ENCODE data around the gene POLR2C. TPM values are rescaled to one million over a fixed set of nuclear protein-coding genes. Genes with fewer than 3 reads are reported as not detected.
A peak's percentile ranks its signal among the peaks of the same experiment; 100 is the strongest.

Gene POLR2C
- total and polyA plus RNA-seq, 5 donors from 2014 or later = 41.9 to 79.8 (median 46.7) TPM

DNA sequence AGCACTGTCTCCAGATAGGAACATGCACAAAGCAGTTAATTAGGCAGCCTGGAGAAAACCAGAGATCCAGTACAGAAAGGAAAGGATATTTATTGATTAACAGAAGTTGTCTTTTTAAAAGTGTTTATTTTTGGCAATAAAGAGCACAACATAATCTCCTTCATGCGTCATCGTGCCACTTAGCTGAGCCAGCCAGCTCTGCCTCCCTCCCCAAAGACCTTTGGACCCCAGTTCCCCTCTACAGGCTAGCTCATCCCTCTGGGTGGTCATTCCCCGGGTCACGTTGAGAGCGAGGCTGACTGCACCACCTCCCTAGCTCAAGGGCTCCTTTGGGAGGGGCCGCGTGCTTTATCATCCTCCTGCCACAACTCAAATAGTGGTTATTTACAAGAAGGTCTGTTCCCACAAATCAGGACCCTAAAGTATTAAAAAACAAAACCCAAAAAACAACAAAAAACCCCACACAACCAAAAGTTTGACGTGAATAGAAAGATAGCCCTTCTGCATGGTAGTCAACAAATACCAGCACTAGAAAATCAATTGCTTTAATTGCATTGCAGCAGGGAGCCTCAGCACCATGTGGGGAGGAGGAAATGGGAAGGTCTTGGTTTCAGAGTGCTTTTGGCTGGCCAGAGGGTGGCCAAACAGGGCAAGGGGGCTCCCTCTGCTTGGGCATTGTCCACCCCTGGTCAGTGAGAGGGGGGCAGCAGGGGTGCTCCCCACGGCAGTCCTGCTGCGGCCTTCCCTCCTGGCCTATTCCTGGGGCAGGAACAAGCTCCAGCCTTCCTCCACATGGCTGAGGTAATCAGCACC, 9.6 kb downstream of the POLR2C start:
- no peaks in the 10 kb centered on the region for H3K27me3 Mint-ChIP-seq
- peaks cover 31% of the 10 kb centered on the region for H3K36me3 Mint-ChIP-seq
- no peaks in the 10 kb centered on the region for H3K9me3 ChIP-seq (ENCODE audit: control insufficient read depth in 2 of 2, low read length in 2 of 2)
- ATAC-seq (ENCODE audit: low read depth in 2 of 2) (no peak), DNase-seq (no peak)
- no peak overlapping the region for H3K27ac ChIP-seq (ENCODE audit: insufficient read depth, low read length, poor library complexity, severe bottlenecking)
- H3K27me3 ChIP-seq (ENCODE audit: control insufficient read depth, insufficient read depth, low read length) = no peaks in the 10 kb centered on the region
- peaks cover 13% of the 10 kb centered on the region for H3K4me1 ChIP-seq (ENCODE audit: control insufficient read depth, insufficient read depth, low read length, poor library complexity, severe bottlenecking)
- peaks cover 4 to 17% (median 13%) of the 10 kb centered on the region in 4 donors for H3K4me1 Mint-ChIP-seq
- H3K36me3 ChIP-seq (ENCODE audit: control insufficient read depth, insufficient read depth, low read length) = peaks cover 48% of the 10 kb centered on the region
- peak overlapping the region in 1 of 3 donors; percentile 58 for H3K27ac Mint-ChIP-seq
- H3K9me3 Mint-ChIP-seq = peaks cover 0 to 3% (median 0%) of the 10 kb centered on the region in 7 donors
- no peak overlapping the region for H3K4me3 ChIP-seq (ENCODE audit: low read depth, low read length)
- no peak overlapping the region for H3K4me3 Mint-ChIP-seq

DNA sequence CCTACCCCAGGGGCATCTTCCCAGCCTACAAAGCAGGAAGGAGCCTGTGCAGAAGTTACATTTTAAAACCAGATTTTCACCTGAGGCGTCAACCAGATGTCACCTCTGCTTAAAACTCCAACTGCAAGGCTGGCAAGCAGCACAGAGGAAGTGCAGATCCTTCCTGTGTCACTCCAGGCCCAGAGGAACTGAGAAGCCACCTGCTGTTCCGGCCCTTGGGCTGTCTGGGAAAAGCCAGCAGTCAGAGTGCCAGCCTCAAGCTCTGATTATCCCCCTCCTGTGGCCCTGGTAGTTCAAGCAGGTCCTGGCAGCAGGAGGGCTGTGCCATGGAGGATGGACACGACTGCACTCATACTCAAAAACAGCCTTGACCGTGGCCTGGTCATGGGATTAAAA, 10.2 kb downstream of the POLR2C start:
- H3K4me3 ChIP-seq (ENCODE audit: low read depth, low read length) = no peak overlapping the region
- peaks cover 13% of the 10 kb centered on the region for H3K4me1 ChIP-seq (ENCODE audit: control insufficient read depth, insufficient read depth, low read length, poor library complexity, severe bottlenecking)
- ATAC-seq (ENCODE audit: low read depth in 2 of 2) (no peak), DNase-seq (no peak)
- H3K27ac ChIP-seq (ENCODE audit: insufficient read depth, low read length, poor library complexity, severe bottlenecking) = peak overlapping the region; percentile 2
- H3K4me1 Mint-ChIP-seq = peaks cover 4 to 17% (median 11%) of the 10 kb centered on the region in 4 donors
- H3K36me3 ChIP-seq (ENCODE audit: control insufficient read depth, insufficient read depth, low read length) = peaks cover 42% of the 10 kb centered on the region
- H3K27me3 ChIP-seq (ENCODE audit: control insufficient read depth, insufficient read depth, low read length) = no peaks in the 10 kb centered on the region
- peaks cover 27% of the 10 kb centered on the region for H3K36me3 Mint-ChIP-seq
- peaks cover 0 to 3% (median 0%) of the 10 kb centered on the region in 7 donors for H3K9me3 Mint-ChIP-seq
- H3K4me3 Mint-ChIP-seq = no peak overlapping the region
- no peaks in the 10 kb centered on the region for H3K9me3 ChIP-seq (ENCODE audit: control insufficient read depth in 2 of 2, low read length in 2 of 2)
- H3K27ac Mint-ChIP-seq = no peak overlapping the region
- H3K27me3 Mint-ChIP-seq = no peaks in the 10 kb centered on the region

DNA sequence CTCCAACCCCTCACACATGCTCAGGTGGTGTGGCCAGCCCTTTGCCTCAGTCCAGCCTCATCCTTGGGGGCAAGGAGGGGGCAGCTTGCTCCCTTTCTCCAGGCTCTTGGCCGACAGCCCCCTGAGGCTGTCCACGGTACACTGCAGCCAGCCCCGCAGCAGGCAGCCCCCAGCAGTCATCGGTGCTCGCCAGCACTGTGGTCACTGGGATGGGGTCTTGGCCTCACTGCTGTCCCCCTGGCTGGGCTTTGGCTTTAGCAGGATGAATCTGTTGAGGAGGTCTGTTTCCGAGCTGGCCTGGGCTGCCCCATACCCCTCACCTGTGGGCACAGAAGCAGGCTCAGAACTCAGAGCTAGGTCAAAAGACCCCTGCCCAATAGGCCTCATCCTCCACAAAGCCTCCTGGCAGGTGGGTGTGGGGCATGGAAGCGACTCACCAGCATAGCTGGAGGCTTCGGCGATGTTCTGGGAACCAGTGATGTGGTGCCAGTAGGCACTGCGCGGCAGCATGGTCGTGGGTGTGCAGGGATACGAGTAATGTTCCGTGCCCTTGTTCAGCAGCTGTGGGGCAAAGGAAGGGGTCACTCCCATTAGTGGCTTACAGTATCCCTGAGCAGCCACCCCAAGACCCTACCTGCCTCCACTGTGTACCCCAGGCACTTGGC, 10.8 kb downstream of the POLR2C start:
- DNase-seq (no peak), ATAC-seq (ENCODE audit: low read depth in 2 of 2) (no peak)
- H3K27ac Mint-ChIP-seq = no peak overlapping the region
- no peak overlapping the region for H3K4me3 Mint-ChIP-seq
- H3K9me3 Mint-ChIP-seq = peaks cover 0 to 3% (median 0%) of the 10 kb centered on the region in 7 donors
- no peaks in the 10 kb centered on the region for H3K27me3 Mint-ChIP-seq
- Histone ChIP-seq H3K27ac (ENCODE audit: insufficient read depth, low read length, poor library complexity, severe bottlenecking) (peak overlapping the region; percentile 2), H3K27me3 (ENCODE audit: control insufficient read depth, insufficient read depth, low read length) (no peaks in the 10 kb centered on the region), H3K36me3 (ENCODE audit: control insufficient read depth, insufficient read depth, low read length) (peaks cover 35% of the 10 kb centered on the region), H3K4me3 (ENCODE audit: low read depth, low read length) (no peak overlapping the region), H3K9me3 (ENCODE audit: control insufficient read depth in 2 of 2, low read length in 2 of 2) (no peaks in the 10 kb centered on the region), H3K4me1 (ENCODE audit: control insufficient read depth, insufficient read depth, low read length, poor library complexity, severe bottlenecking) (peaks cover 13% of the 10 kb centered on the region)
- peaks cover 22% of the 10 kb centered on the region for H3K36me3 Mint-ChIP-seq
- peaks cover 4 to 16% (median 10%) of the 10 kb centered on the region in 4 donors for H3K4me1 Mint-ChIP-seq

DNA sequence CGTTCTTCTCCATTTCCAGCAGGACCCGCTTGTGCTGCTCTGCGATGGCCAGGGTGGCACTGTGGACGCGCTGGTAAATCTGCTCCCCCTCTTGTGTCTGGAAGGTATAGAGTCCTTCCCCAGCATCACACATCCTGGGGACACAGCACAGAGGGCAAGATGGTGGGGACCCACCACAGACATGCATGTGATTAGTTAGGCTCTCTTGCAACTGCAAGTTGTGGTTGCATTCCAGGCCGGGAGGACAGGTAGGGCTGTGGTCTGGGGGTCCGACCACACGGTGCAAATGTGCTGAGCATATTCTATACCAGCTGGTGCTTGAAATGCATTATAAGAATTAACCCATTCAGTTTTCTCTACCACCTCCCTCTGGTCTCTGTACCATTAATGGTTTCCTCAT, 11.4 kb downstream of the POLR2C start:
- DNase-seq = no peak
- H3K4me3 Mint-ChIP-seq = no peak overlapping the region
- Histone ChIP-seq H3K4me1 (ENCODE audit: control insufficient read depth, insufficient read depth, low read length, poor library complexity, severe bottlenecking) (peaks cover 13% of the 10 kb centered on the region), H3K27ac (ENCODE audit: insufficient read depth, low read length, poor library complexity, severe bottlenecking) (no peak overlapping the region), H3K36me3 (ENCODE audit: control insufficient read depth, insufficient read depth, low read length) (peaks cover 29% of the 10 kb centered on the region), H3K9me3 (ENCODE audit: control insufficient read depth in 2 of 2, low read length in 2 of 2) (no peaks in the 10 kb centered on the region), H3K4me3 (ENCODE audit: low read depth, low read length) (no peak overlapping the region), H3K27me3 (ENCODE audit: control insufficient read depth, insufficient read depth, low read length) (no peaks in the 10 kb centered on the region)
- H3K27me3 Mint-ChIP-seq = no peaks in the 10 kb centered on the region
- peaks cover 16% of the 10 kb centered on the region for H3K36me3 Mint-ChIP-seq
- peaks cover 0 to 3% (median 0%) of the 10 kb centered on the region in 7 donors for H3K9me3 Mint-ChIP-seq
- no peak for ATAC-seq (ENCODE audit: low read depth in 2 of 2)
- peak overlapping the region in 1 of 3 donors; percentile 46 for H3K27ac Mint-ChIP-seq
- H3K4me1 Mint-ChIP-seq = peaks cover 4 to 17% (median 8%) of the 10 kb centered on the region in 4 donors

DNA sequence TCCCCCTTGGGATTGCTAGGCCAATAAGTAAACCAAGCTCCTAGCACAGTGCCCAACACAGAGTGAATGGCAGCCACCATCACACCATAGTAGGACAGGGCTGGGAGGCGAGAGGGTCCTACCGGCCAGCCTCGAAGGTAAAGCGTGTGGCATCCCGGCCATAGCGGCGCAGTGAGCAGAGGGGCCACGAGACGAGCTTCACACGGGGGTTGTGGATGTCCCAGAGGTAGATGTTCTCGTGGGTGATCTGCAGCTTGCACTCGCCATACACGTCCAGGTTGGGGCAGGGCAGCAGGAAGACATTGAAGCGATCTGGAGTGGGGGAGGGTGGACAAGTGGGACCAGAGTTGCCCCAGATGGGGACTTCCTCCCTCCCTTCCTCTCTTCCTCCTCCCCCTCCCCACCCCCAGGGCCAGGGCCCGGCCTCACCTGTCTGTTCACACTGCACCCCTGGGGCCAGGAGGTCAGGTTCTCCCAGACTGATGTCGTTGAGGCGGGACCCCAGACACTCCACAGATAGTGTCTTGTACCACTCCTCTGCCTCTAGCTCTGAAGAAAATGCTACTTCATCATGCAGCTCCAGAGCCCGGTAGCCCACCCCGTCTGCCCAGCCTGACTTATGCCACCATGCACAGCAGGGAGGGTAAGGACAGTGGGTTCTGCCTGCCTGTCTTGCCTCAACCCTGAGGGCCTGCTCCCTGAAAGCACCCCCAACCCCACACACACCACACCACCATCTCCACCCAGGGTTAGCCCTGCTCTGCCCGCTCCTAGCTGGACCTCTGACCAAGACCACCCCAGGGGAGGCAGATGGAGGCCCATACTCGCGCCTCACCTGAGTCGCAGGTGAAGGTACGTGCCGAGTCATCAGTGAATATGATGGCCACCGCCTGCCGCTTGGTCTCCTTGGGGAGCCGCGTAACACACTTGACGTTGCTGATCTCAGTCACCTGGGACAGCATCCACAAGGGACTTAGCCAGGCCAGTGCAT, 12.5 kb downstream of the POLR2C start:
- Mint-ChIP-seq H3K9me3 (peaks cover 0 to 3% (median 0%) of the 10 kb centered on the region in 7 donors), H3K27ac (no peak overlapping the region), H3K4me1 (peaks cover 4 to 17% (median 8%) of the 10 kb centered on the region in 4 donors), H3K36me3 (peaks cover 8% of the 10 kb centered on the region), H3K4me3 (no peak overlapping the region), H3K27me3 (no peaks in the 10 kb centered on the region)
- H3K4me1 ChIP-seq (ENCODE audit: control insufficient read depth, insufficient read depth, low read length, poor library complexity, severe bottlenecking) = peaks cover 13% of the 10 kb centered on the region
- no peaks in the 10 kb centered on the region for H3K27me3 ChIP-seq (ENCODE audit: control insufficient read depth, insufficient read depth, low read length)
- H3K4me3 ChIP-seq (ENCODE audit: low read depth, low read length) = no peak overlapping the region
- peaks cover 19% of the 10 kb centered on the region for H3K36me3 ChIP-seq (ENCODE audit: control insufficient read depth, insufficient read depth, low read length)
- H3K27ac ChIP-seq (ENCODE audit: insufficient read depth, low read length, poor library complexity, severe bottlenecking) = peak overlapping the region; percentile 33
- no peak for ATAC-seq (ENCODE audit: low read depth in 2 of 2)
- no peaks in the 10 kb centered on the region for H3K9me3 ChIP-seq (ENCODE audit: control insufficient read depth in 2 of 2, low read length in 2 of 2)
- no peak for DNase-seq

DNA sequence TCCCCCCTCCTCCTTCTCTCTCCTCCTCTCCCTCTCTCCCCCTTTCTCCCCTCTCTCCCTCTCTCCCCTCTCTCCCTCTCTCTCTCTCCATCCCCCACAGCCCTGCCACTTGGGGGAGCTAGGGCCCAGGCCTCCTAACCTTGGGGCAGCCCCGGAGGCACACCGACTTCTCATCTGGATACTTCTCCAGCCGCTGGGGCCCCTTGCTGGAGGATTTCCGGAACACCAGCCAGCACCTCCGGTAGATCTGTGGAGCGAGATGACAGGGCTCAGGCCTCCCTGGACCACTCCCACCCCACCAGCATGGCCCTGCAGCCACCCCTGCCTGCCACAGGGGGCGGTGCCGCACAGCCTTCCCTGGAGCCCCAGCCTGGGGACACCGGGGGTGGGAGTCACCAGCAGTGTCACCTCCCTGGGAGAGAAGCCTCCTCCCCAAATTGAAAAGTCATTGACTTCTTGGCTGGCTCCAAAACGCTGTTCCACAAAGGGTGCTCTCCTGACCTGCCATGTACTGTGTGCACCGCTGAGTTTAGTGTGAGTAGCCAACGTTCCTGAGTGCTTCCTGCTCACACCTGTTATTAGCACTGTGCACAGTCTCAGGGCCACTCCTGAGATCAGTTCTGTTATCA, 13.3 kb downstream of the POLR2C start:
- Mint-ChIP-seq H3K4me1 (peaks cover 4 to 17% (median 8%) of the 10 kb centered on the region in 4 donors), H3K27me3 (no peaks in the 10 kb centered on the region), H3K36me3 (peaks cover 4% of the 10 kb centered on the region), H3K4me3 (peak overlapping the region in 1 of 4 donors; percentile 23), H3K9me3 (peaks cover 0 to 3% (median 0%) of the 10 kb centered on the region in 7 donors), H3K27ac (peak overlapping the region in 2 of 3 donors; percentile 43 to 88)
- Histone ChIP-seq H3K36me3 (ENCODE audit: control insufficient read depth, insufficient read depth, low read length) (peaks cover 10% of the 10 kb centered on the region), H3K27me3 (ENCODE audit: control insufficient read depth, insufficient read depth, low read length) (no peaks in the 10 kb centered on the region), H3K9me3 (ENCODE audit: control insufficient read depth in 2 of 2, low read length in 2 of 2) (no peaks in the 10 kb centered on the region), H3K4me3 (ENCODE audit: low read depth, low read length) (peak overlapping the region; percentile 47), H3K4me1 (ENCODE audit: control insufficient read depth, insufficient read depth, low read length, poor library complexity, severe bottlenecking) (peaks cover 13% of the 10 kb centered on the region), H3K27ac (ENCODE audit: insufficient read depth, low read length, poor library complexity, severe bottlenecking) (peak overlapping the region; percentile 33)
- peak; percentile 67 to 83 (median 67) for DNase-seq
- peak; percentile 90 to 94 for ATAC-seq (ENCODE audit: low read depth in 2 of 2)
